Measurements from ENCODE around the gene TMEM95. TPM values are rescaled to one million over a fixed set of nuclear protein-coding genes. Genes with fewer than 3 reads are reported as not detected.
A peak's percentile ranks its signal among the peaks of the same experiment; 100 is the strongest.

TMEM95 gene
- total RNA-seq, 3 donors from 2014 or later = not detected

- peak overlapping the region; percentile 87 for H3K4me3 Mint-ChIP-seq
- no peaks in the 10 kb centered on the region for H3K27me3 Mint-ChIP-seq (ENCODE audit: low read depth)
- H3K36me3 Mint-ChIP-seq (ENCODE audit: insufficient read depth) = peaks cover 25% of the 10 kb centered on the region
- DNase-seq = no peak
- H3K9me3 Mint-ChIP-seq = no peaks in the 10 kb centered on the region
- H3K4me1 Mint-ChIP-seq (ENCODE audit: low read depth) = peaks cover 39% of the 10 kb centered on the region
- ATAC-seq = no peak
These were observed 39.3 kb upstream of the TMEM95 start for GRCh38 chr17:7315570-7316235.

DNA sequence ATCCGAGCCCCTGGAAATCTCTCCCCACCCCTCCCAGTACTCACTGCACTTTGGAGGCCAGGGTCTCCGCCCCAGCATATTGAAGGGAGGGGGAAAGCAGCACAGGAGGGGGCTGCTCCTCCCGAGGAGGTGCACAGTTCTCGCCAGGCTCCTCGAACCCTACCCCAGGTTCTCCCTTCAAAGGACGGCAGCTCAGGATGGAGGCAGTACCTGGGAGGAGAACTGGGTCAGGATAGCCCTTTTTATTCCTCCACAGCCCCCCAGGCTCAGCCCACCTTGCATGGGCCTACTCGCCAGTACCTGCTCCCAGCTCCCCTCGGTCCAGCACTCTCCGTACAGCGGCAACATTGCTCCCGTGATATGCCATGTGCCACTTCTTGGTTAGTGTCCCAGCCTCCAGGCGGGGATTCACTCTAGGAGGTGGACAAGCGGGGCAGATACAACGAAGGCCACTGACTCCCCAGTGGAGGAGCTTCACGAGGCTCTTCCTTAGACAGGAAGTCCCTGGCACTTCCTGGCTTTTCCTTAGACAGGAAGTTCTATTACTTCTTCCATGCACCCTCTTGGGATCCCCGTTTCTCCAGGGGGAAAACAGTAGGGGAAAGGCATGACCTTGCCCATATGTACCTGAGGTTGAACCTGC is 37.7 kb upstream of the TMEM95 start:
- no peak for DNase-seq
- Mint-ChIP-seq H3K36me3 (ENCODE audit: insufficient read depth) (peaks cover 23% of the 10 kb centered on the region), H3K4me3 (peak overlapping the region; percentile 48)

DNA sequence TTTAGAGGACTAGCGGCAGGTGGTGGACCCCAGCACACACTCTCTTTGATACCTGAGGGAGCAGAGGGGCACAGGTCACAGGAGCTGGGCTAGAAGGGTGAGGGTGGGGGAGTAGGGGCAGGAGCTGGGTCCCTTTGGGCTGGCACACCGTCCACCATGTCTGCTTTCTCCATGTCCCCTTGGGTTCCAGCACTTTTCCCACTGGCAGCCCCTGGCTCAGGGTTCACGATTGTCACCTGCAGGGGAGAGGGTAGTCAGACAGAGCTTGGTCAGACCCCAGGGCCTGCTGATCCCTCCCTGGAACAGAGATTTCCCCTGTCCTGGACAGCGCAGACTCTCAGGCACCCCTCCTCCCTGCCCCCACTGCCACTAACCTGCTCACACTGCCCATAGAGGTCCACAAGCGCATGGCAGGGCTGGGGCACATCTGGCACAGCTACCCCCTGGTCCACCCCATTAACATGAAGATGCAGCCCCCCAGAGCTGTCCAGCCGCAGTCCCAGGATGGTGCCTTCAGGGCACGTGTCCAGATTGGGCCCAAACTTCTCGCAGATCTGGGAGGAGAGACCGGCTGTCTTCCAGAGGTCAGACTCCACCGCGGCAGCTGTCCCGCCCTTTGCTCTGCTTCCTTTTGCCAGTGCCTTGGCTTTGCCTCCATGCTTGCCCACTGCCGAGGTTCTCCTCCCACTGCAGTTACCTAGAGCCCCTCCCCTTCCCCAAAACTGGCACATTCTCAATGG is 36.7 kb upstream of the TMEM95 start:
- no peaks in the 10 kb centered on the region for H3K9me3 Mint-ChIP-seq
- no peak overlapping the region for H3K4me3 Mint-ChIP-seq
- DNase-seq (no peak), ATAC-seq (no peak)
- no peaks in the 10 kb centered on the region for H3K27me3 Mint-ChIP-seq (ENCODE audit: low read depth)
- H3K36me3 Mint-ChIP-seq (ENCODE audit: insufficient read depth) = peaks cover 17% of the 10 kb centered on the region
- H3K4me1 Mint-ChIP-seq (ENCODE audit: low read depth) = peaks cover 16% of the 10 kb centered on the region

More for the DNA sequence above, 37.7 kb upstream of the TMEM95 start:
- peaks cover 26% of the 10 kb centered on the region for H3K4me1 Mint-ChIP-seq (ENCODE audit: low read depth)
- no peaks in the 10 kb centered on the region for H3K9me3 Mint-ChIP-seq
- no peaks in the 10 kb centered on the region for H3K27me3 Mint-ChIP-seq (ENCODE audit: low read depth)
- no peak for ATAC-seq

GRCh38 chr17:7321466-7321865 is 33.5 kb upstream of the TMEM95 start:
- H3K9me3 Mint-ChIP-seq = no peaks in the 10 kb centered on the region
- H3K4me1 Mint-ChIP-seq (ENCODE audit: low read depth) = peaks cover 6% of the 10 kb centered on the region
- H3K4me3 Mint-ChIP-seq = no peak overlapping the region
- DNase-seq = no peak
- H3K27me3 Mint-ChIP-seq (ENCODE audit: low read depth) = no peaks in the 10 kb centered on the region
- peaks cover 23% of the 10 kb centered on the region for H3K36me3 Mint-ChIP-seq (ENCODE audit: insufficient read depth)
- no peak for ATAC-seq

- H3K36me3 Mint-ChIP-seq (ENCODE audit: insufficient read depth) = peaks cover 21% of the 10 kb centered on the region
- H3K9me3 Mint-ChIP-seq = no peaks in the 10 kb centered on the region
- no peaks in the 10 kb centered on the region for H3K27me3 Mint-ChIP-seq (ENCODE audit: low read depth)
- no peak for ATAC-seq
- H3K4me3 Mint-ChIP-seq = no peak overlapping the region
- DNase-seq = no peak
- peaks cover 7% of the 10 kb centered on the region for H3K4me1 Mint-ChIP-seq (ENCODE audit: low read depth)
These were observed 32.3 kb upstream of the TMEM95 start for GRCh38 chr17:7322520-7323194.

- Mint-ChIP-seq H3K36me3 (ENCODE audit: insufficient read depth) (peaks cover 21% of the 10 kb centered on the region), H3K4me3 (no peak overlapping the region), H3K27me3 (ENCODE audit: low read depth) (no peaks in the 10 kb centered on the region), H3K4me1 (ENCODE audit: low read depth) (peaks cover 18% of the 10 kb centered on the region), H3K9me3 (no peaks in the 10 kb centered on the region)
- peak; percentile 67 for DNase-seq
- ATAC-seq = peak; percentile 42 to 49
These were observed 31.1 kb upstream of the TMEM95 start for GRCh38 chr17:7323731-7324437.

DNA sequence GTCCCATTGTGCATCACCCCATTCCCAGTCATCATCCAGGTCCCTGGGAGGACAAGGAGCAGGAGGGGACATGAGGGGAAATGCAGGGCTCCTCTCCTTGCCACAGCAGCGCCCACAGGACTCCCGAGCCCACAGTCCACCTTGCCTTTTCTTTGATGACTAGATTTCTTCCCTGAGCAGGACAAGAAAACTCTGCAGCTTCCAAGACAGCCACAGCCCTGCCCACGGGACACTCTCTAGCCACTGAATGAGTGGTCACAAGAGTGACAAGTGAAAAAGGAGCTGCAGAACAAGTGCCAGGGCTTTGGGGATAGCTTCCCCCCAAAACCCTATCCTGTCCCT is 30.5 kb upstream of the TMEM95 start:
- Mint-ChIP-seq H3K36me3 (ENCODE audit: insufficient read depth) (peaks cover 21% of the 10 kb centered on the region), H3K4me1 (ENCODE audit: low read depth) (peaks cover 19% of the 10 kb centered on the region), H3K4me3 (no peak overlapping the region), H3K9me3 (no peaks in the 10 kb centered on the region), H3K27me3 (ENCODE audit: low read depth) (no peaks in the 10 kb centered on the region)
- DNase-seq (no peak), ATAC-seq (no peak)

DNA sequence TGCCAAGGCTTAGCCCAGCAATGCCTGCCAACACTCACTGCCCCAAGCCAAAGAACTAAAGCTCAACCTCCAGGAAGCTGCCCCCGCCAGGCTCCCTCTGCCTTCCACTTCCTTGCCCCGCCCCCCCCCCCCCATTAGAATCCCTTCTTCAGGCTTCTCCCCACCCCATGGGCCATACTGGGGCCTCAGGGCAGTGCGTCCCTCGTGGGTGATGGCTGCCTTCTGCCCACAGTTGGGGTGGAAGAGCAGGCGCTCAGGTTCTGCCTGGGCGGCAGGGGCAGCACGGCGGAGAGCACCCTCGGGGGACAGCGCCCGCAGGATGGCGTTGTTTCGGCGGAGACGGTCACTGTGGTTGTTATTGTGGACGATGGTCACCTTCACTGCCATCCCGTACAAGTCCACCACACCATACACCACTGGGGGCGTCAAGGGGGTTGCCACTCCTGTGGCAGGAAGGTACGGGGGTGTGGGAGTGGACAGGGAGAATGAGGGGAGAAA is 29.9 kb upstream of the TMEM95 start:
- no peaks in the 10 kb centered on the region for H3K27me3 Mint-ChIP-seq (ENCODE audit: low read depth)
- ATAC-seq = no peak

GRCh38 chr17:7326186-7326585 is 28.8 kb upstream of the TMEM95 start:
- DNase-seq = no peak
- H3K4me3 Mint-ChIP-seq = no peak overlapping the region
- no peaks in the 10 kb centered on the region for H3K27me3 Mint-ChIP-seq (ENCODE audit: low read depth)
- ATAC-seq = no peak
- H3K36me3 Mint-ChIP-seq (ENCODE audit: insufficient read depth) = peaks cover 18% of the 10 kb centered on the region
- no peaks in the 10 kb centered on the region for H3K9me3 Mint-ChIP-seq
- H3K4me1 Mint-ChIP-seq (ENCODE audit: low read depth) = peaks cover 30% of the 10 kb centered on the region

More for the DNA sequence above, 29.9 kb upstream of the TMEM95 start:
- no peak for DNase-seq
- Mint-ChIP-seq H3K4me3 (no peak overlapping the region), H3K4me1 (ENCODE audit: low read depth) (peaks cover 24% of the 10 kb centered on the region), H3K36me3 (ENCODE audit: insufficient read depth) (peaks cover 21% of the 10 kb centered on the region), H3K9me3 (no peaks in the 10 kb centered on the region)

GRCh38 chr17:7327056-7327455 is 27.9 kb upstream of the TMEM95 start:
- Mint-ChIP-seq H3K27me3 (ENCODE audit: low read depth) (no peaks in the 10 kb centered on the region), H3K36me3 (ENCODE audit: insufficient read depth) (peaks cover 15% of the 10 kb centered on the region), H3K4me1 (ENCODE audit: low read depth) (peaks cover 30% of the 10 kb centered on the region), H3K9me3 (no peaks in the 10 kb centered on the region), H3K4me3 (no peak overlapping the region)
- DNase-seq = no peak
- no peak for ATAC-seq

DNA sequence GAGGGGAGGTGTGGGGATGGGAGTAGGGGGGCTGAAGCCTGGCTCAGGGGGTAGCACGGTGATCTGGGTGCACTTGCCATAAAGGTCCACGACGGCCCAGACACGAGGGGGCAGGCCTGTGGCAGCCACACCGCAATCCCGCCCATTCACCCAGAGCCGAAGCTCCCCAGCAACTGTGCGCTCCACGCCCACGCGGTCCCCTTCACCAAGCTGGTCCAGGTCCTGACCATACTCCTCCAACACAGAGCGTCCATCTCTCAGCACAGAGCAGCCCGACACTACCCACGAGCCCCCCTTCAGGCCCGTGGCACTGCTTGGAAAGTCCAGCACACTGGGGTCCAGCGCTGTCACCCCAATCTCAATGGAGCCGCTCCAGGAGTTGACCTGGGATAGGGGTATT is 27.5 kb upstream of the TMEM95 start:
- no peak for DNase-seq

DNA sequence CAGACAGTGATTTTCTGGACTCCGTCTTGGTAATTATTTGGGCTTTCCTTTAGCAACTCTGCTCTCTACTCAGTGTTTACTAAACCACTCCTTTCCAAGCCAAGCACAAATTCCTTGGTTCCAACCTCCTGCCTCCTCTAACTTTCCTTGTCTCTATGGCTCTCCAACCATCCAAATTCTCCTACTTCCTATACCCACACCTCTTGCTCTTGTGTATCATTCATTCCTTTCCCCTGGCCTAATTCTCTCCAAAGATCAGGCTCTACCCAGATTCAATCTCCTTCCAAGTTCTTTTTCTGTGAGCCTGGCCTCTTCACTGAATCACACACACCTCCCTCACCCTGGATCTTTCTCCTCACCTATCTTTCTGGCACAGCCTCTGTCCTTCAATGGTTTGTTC is 26.9 kb upstream of the TMEM95 start:
- no peak for DNase-seq
- Mint-ChIP-seq H3K27me3 (ENCODE audit: low read depth) (no peaks in the 10 kb centered on the region), H3K36me3 (ENCODE audit: insufficient read depth) (peaks cover 13% of the 10 kb centered on the region), H3K4me1 (ENCODE audit: low read depth) (peaks cover 38% of the 10 kb centered on the region), H3K4me3 (peak overlapping the region; percentile 98), H3K9me3 (no peaks in the 10 kb centered on the region)
- ATAC-seq = no peak

More for the DNA sequence above, 27.5 kb upstream of the TMEM95 start:
- Mint-ChIP-seq H3K4me1 (ENCODE audit: low read depth) (peaks cover 35% of the 10 kb centered on the region), H3K36me3 (ENCODE audit: insufficient read depth) (peaks cover 15% of the 10 kb centered on the region), H3K9me3 (no peaks in the 10 kb centered on the region), H3K4me3 (peak overlapping the region; percentile 98), H3K27me3 (ENCODE audit: low read depth) (no peaks in the 10 kb centered on the region)
- ATAC-seq = no peak

GRCh38 chr17:7328840-7329373 is 26.0 kb upstream of the TMEM95 start, which contains the start of gene NEURL4:
TSS of gene NEURL4 (minus strand) at chr17:7329335. CDS start at chr17:7329312, 23 bp downstream.
- ATAC-seq (peak; percentile 22 to 25), DNase-seq (no peak)
- Mint-ChIP-seq H3K4me1 (ENCODE audit: low read depth) (peaks cover 42% of the 10 kb centered on the region), H3K9me3 (no peaks in the 10 kb centered on the region), H3K36me3 (ENCODE audit: insufficient read depth) (peaks cover 6% of the 10 kb centered on the region), H3K4me3 (peak within 1 kb of the TSS; percentile 98), H3K27me3 (ENCODE audit: low read depth) (no peaks in the 10 kb centered on the region)
